Loucy (cell line): Measurements from ENCODE around the gene FBXO11.

ENCODE experiments used
- H2AFZ ChIP-seq: fragments of 200-600 bp; sonication (generic); 2 replicates; pipeline ENCODE4 v1.6.0; 2016; ENCODE audit warnings: antibody characterized with exemption, mild to moderate bottlenecking, low read length, moderate library complexity
- H3F3A ChIP-seq: fragments of 200-600 bp; 2 replicates; pipeline ENCODE4 v1.6.0; 2016; ENCODE audit warnings: antibody characterized with exemption, low read depth, mild to moderate bottlenecking
- H3K27me3 ChIP-seq: fragments of 200-600 bp; sonication (generic); 2 replicates; pipeline ENCODE4 v1.6.1; 2014; ENCODE audit warnings: low read length, mild to moderate bottlenecking; ENCODE audit not compliant: insufficient read depth, poor library complexity, severe bottlenecking
- H3K36me3 ChIP-seq: fragments of 200-600 bp; sonication (generic); 2 replicates; pipeline ENCODE4 v1.6.1; 2016; ENCODE audit warnings: low read length; ENCODE audit not compliant: insufficient read depth
- H3K4me1 ChIP-seq: fragments of 200-600 bp; sonication (generic); 2 replicates; pipeline ENCODE4 v1.5.1; 2014; ENCODE audit warnings: low read length, mild to moderate bottlenecking; ENCODE audit not compliant: insufficient read depth, poor library complexity, severe bottlenecking
- H3K4me2 ChIP-seq: fragments of 200-600 bp; sonication (generic); 2 replicates; pipeline ENCODE4 v1.6.0; 2014; ENCODE audit warnings: antibody characterized with exemption, low read length, low read depth, mild to moderate bottlenecking; ENCODE audit not compliant: poor library complexity, severe bottlenecking
- H3K4me3 ChIP-seq: fragments of 200-600 bp; sonication (generic); 2 replicates; pipeline ENCODE4 v1.5.1; 2014; ENCODE audit warnings: low read length, mild to moderate bottlenecking, mixed read lengths; ENCODE audit not compliant: poor library complexity, severe bottlenecking
- H3K79me2 ChIP-seq: fragments of 200-600 bp; sonication (generic); 2 replicates; pipeline ENCODE4 v1.6.1; 2014; ENCODE audit warnings: low read length; ENCODE audit not compliant: insufficient read depth
- H3K9ac ChIP-seq: fragments of 200-600 bp; sonication (generic); 2 replicates; pipeline ENCODE4 v1.6.0; 2014; ENCODE audit warnings: mild to moderate bottlenecking, low read depth, low read length, moderate library complexity; ENCODE audit not compliant: poor library complexity, severe bottlenecking
- H3K9me2 ChIP-seq: fragments of 200-600 bp; sonication (generic); replicated peaks from 2 replicates; pipeline ENCODE4 v1.6.1; 2016; ENCODE audit warnings: low read depth, low read length, mixed read lengths
- H3K9me3 ChIP-seq: fragments of 200-600 bp; sonication (generic); 2 replicates; pipeline ENCODE4 v1.6.1; 2014; ENCODE audit warnings: mild to moderate bottlenecking, antibody characterized with exemption, low read length, low read depth; ENCODE audit not compliant: insufficient read depth
- H4K20me1 ChIP-seq: fragments of 200-600 bp; sonication (generic); 2 replicates; pipeline ENCODE4 v1.6.0; 2014; ENCODE audit warnings: antibody characterized with exemption, low read length, mild to moderate bottlenecking; ENCODE audit not compliant: insufficient read depth, poor library complexity, severe bottlenecking
- EZH2phosphoT487 ChIP-seq: fragments of 200-600 bp; IDR thresholded peaks from 2 replicates; pipeline ENCODE4 v1.6.1; 2018; ENCODE audit warnings: antibody characterized with exemption, mild to moderate bottlenecking, moderate library complexity, borderline replicate concordance
- TF ChIP-seq, protein P1 (sequence below): fragments of 200-600 bp; sonication (generic); conservative IDR thresholded peaks from 2 replicates; pipeline ENCODE4 v1.5.1; 2014; ENCODE audit warnings: mild to moderate bottlenecking, antibody characterized with exemption, low read length

Gene FBXO11

DNA sequence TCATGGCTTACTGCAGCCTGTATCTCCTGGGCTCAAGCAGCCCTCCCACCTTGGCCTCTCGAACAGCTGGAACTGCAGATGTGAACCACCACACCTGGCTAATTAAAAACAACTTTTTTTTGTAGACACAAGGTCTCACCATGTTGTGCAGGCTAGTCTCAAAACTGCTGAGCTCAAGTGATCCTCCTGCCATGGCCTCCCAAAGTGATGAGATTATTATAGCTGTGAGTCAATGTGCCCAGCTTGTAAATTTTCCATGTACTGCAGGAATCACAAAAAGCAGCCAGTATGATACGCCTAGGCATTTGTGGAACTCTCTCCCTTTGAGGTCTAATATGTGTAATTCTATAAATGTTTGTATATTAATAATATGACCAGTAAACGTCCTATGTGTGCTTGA lies 63.5 kb downstream of the FBXO11 start:
- Histone ChIP-seq H4K20me1 (peaks cover 45% of the 10 kb centered on the region), H3K4me3 (no peak overlapping the region), H3F3A (no peaks in the 10 kb centered on the region), H3K4me2 (no peak overlapping the region), H3K36me3 (peaks cover 24% of the 10 kb centered on the region), H3K79me2 (peaks cover 84% of the 10 kb centered on the region), H3K4me1 (no peaks in the 10 kb centered on the region), H2AFZ (no peak overlapping the region), H3K9me2 (no peaks in the 10 kb centered on the region), H3K9me3 (no peaks in the 10 kb centered on the region), H3K9ac (no peak overlapping the region), H3K27me3 (no peaks in the 10 kb centered on the region)
- TF ChIP-seq, protein P1, sequence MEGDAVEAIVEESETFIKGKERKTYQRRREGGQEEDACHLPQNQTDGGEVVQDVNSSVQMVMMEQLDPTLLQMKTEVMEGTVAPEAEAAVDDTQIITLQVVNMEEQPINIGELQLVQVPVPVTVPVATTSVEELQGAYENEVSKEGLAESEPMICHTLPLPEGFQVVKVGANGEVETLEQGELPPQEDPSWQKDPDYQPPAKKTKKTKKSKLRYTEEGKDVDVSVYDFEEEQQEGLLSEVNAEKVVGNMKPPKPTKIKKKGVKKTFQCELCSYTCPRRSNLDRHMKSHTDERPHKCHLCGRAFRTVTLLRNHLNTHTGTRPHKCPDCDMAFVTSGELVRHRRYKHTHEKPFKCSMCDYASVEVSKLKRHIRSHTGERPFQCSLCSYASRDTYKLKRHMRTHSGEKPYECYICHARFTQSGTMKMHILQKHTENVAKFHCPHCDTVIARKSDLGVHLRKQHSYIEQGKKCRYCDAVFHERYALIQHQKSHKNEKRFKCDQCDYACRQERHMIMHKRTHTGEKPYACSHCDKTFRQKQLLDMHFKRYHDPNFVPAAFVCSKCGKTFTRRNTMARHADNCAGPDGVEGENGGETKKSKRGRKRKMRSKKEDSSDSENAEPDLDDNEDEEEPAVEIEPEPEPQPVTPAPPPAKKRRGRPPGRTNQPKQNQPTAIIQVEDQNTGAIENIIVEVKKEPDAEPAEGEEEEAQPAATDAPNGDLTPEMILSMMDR: no peak
- no peak for TF ChIP-seq EZH2phosphoT487

DNA sequence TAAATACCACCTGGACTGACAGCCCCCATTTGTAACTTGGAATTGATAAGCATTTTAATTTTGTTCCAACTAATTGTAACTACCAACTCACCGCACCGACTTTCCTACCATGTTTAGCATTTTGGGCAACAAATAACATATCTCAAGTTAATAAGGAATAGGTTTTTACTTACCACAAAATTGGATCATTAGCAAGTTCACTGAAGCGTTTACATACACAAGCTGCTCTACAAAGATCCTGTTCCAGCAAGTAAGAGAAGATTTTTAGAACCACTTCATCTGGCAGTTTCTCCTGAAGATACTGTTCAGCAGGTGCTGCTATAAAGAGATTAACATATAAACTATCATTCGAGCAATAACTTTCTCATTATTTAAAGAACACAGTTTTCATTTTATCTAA lies 67.6 kb downstream of the FBXO11 start:
- Histone ChIP-seq H3K4me2 (no peak overlapping the region), H2AFZ (no peak overlapping the region), H3K27me3 (no peaks in the 10 kb centered on the region), H3K9me2 (no peaks in the 10 kb centered on the region), H3K9me3 (no peaks in the 10 kb centered on the region), H3F3A (no peaks in the 10 kb centered on the region), H3K4me1 (no peaks in the 10 kb centered on the region), H4K20me1 (peaks cover 21% of the 10 kb centered on the region), H3K36me3 (peaks cover 60% of the 10 kb centered on the region), H3K79me2 (peaks cover 43% of the 10 kb centered on the region), H3K4me3 (no peak overlapping the region), H3K9ac (no peak overlapping the region)
- TF ChIP-seq, protein P1: no peak
- TF ChIP-seq EZH2phosphoT487: no peak

DNA sequence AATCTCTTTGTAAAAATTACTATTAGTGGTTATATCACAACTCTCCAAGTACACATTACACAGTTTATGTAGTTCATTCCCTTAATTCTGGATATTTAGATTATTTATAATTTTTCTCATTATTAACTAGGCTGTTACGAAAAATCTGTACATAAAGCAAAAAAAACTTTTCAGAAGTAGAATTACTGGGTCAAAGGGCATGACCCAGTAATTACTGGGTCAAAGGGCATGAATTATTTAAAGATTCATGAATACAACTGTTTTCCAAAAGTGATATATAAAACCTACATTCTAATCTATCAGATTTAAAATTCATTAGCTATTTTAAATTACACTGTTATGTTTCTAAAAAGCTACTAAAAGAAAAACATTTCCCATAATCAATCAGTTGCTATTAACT lies 68.0 kb downstream of the FBXO11 start:
- H3K36me3 ChIP-seq: peaks cover 64% of the 10 kb centered on the region
- no peak overlapping the region for H3K4me3 ChIP-seq
- H3K79me2 ChIP-seq: peaks cover 39% of the 10 kb centered on the region

More for the DNA sequence above, 68.0 kb downstream of the FBXO11 start:
- no peaks in the 10 kb centered on the region for H3F3A ChIP-seq
- H3K4me1 ChIP-seq: no peaks in the 10 kb centered on the region
- H2AFZ ChIP-seq: no peak overlapping the region
- H3K9me3 ChIP-seq: no peaks in the 10 kb centered on the region
- H3K4me2 ChIP-seq: no peak overlapping the region
- H3K9ac ChIP-seq: no peak overlapping the region
- no peaks in the 10 kb centered on the region for H3K9me2 ChIP-seq
- TF ChIP-seq EZH2phosphoT487: no peak
- TF ChIP-seq, protein P1: no peak
- H3K27me3 ChIP-seq: no peaks in the 10 kb centered on the region
- H4K20me1 ChIP-seq: peaks cover 17% of the 10 kb centered on the region
